Measurements from ENCODE around the gene APLF. TPM values are rescaled to one million over a fixed set of nuclear protein-coding genes. Genes with fewer than 3 reads are reported as not detected.

The APLF gene, protein sequence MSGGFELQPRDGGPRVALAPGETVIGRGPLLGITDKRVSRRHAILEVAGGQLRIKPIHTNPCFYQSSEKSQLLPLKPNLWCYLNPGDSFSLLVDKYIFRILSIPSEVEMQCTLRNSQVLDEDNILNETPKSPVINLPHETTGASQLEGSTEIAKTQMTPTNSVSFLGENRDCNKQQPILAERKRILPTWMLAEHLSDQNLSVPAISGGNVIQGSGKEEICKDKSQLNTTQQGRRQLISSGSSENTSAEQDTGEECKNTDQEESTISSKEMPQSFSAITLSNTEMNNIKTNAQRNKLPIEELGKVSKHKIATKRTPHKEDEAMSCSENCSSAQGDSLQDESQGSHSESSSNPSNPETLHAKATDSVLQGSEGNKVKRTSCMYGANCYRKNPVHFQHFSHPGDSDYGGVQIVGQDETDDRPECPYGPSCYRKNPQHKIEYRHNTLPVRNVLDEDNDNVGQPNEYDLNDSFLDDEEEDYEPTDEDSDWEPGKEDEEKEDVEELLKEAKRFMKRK
- 2.3 and 3.0 TPM in 2 replicates for total RNA-seq

DNA sequence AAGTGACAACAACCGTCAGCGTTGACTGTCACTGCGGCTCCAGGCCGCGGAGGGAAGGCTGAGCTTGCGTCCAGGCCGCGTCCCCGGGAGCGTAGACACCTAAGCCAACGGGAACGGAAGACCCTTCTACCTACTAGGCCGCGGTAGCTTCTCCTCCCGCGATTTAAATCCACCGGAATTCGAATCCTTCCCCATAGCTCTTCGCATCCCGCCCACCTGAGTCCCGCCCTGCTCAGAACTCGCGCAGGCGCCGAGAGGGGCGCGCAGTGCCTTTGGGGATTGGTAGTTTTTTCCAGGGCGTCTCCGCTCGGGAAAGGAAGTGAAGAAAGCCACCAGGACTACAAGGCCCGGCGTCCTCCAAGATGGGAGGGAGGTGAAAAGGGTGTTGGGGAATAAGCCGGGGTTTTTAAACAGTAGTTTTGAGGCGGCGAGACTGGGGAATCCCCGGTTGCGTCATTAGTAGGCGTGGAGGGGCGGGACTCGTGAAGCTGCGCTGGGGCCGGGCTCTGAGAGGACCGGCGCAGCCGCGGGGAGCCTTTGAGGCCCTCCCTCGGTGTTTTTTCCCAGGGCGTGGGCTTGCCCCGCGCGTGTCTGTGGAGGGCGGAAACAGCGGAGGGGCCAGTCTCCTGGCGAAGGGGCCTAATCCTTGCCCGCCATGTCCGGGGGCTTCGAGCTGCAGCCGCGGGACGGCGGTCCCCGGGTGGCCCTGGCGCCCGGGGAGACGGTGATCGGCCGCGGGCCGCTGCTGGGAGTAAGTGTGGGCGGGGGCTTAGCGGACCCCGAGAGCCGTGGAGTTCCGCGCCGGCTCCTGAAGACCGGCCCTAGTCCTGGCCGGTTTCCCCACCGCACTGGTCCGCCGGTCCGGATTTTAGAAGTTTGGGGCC, at the start of gene APLF, which contains the start of gene FBXO48:
Gene APLF, plus strand, starts transcription at position 509 of the 884 bp plus-strand sequence. Its CDS starts 147 bp downstream, at position 656.
Gene FBXO48, minus strand, starts transcription at position 218 of the 884 bp plus-strand sequence. CDS start 2,149 bp downstream, outside the sequence.
- Mint-ChIP-seq H3K36me3 (ENCODE audit: low read depth) (peaks cover 2% of the 10 kb centered on the region), H3K4me1 (ENCODE audit: low read depth) (peaks cover 48% of the 10 kb centered on the region), H3K27ac (peak within 1 kb of the TSS; percentile 91), H3K27me3 (ENCODE audit: insufficient read depth) (no peaks in the 10 kb centered on the region), H3K9me3 (no peaks in the 10 kb centered on the region), H3K4me3 (peak within 1 kb of the TSS; percentile 97)
- intact Hi-C loops (cut with micrococcal nuclease), result loop anchor here (1.0 to 2.0 kb wide), 15 partner anchors 26 to 1825 kb away; partner anchors contain the start of genes AAK1, ARHGAP25, GFPT1 and PNO1
- peak; percentile 97 for DNase-seq (ENCODE audit: low spot score)

DNA sequence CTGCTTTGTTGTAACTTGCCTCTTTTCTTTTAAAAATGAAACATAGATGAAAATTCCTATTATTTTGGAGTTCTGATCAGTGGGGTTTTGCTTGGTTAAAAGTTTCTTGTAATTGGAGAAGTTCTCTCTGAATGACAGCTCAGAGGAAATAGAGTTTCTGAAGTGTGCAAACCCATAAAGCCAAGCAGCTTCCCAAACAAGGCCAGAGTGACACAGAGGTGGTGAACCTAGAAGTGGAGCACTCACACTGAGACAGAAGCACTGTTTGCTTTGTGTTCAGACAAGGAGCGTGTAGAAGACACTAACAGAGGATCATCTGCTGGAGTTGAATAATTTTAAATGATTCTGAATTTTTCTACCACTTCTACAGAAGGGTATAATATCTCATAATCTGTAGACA, 49.5 kb upstream of the APLF start:
- peaks cover 3% of the 10 kb centered on the region for H3K36me3 Mint-ChIP-seq (ENCODE audit: low read depth)
- H3K9me3 Mint-ChIP-seq, result peaks cover 7% of the 10 kb centered on the region
- no peak overlapping the region for H3K4me3 Mint-ChIP-seq
- DNase-seq (ENCODE audit: low spot score), result no peak
- H3K4me1 Mint-ChIP-seq (ENCODE audit: low read depth), result peaks cover 33% of the 10 kb centered on the region
- peak overlapping the region; percentile 11 for H3K27ac Mint-ChIP-seq
- intact Hi-C loops (cut with micrococcal nuclease), result no loop called here
- peaks cover 4% of the 10 kb centered on the region for H3K27me3 Mint-ChIP-seq (ENCODE audit: insufficient read depth)

DNA sequence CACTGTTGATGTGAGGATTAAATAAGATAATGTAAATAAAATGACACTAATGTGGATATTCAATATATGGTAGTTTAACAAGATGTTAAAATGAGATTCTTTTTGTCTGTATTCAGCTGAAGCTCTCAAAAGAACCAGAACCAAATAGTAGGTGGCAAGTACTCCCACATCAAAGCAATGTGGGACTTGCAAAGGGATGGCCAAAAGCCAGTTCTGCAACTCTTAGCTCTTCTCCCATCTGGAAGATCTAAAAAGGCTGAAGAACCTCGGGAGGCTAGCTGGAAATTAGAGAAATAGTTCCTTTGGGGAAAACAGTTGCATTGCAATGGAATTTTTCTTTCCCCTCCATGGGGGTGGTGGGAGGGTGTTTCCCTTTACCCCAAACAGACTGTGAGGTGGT, 49.0 kb upstream of the APLF start:
- intact Hi-C loops (cut with micrococcal nuclease), result no loop called here
- DNase-seq (ENCODE audit: low spot score), result no peak
- H3K27ac Mint-ChIP-seq, result no peak overlapping the region
- H3K4me3 Mint-ChIP-seq, result no peak overlapping the region
- H3K27me3 Mint-ChIP-seq (ENCODE audit: insufficient read depth), result peaks cover 4% of the 10 kb centered on the region
- H3K4me1 Mint-ChIP-seq (ENCODE audit: low read depth), result peaks cover 33% of the 10 kb centered on the region
- peaks cover 3% of the 10 kb centered on the region for H3K36me3 Mint-ChIP-seq (ENCODE audit: low read depth)
- peaks cover 7% of the 10 kb centered on the region for H3K9me3 Mint-ChIP-seq

DNA sequence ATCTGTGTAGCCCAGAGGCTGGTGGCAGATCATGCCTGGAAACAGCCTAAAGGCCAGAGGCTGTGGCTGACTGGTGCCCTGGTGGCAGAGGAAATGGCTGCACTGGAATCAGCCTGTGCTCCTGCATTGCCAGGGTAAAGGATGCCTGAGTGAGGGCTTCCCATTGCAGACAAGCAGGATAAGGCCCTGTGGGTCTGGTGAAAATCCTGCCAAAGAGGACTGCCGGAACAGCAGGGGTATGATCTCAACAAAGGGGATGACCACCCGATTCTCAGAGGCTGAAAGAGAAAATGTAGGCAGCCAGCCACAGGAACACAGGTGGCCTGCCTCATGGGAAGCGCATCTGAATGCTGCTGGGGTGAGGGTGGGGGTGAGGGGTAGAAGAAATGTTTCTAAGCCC, 48.5 kb upstream of the APLF start:
- Mint-ChIP-seq H3K9me3 (peaks cover 7% of the 10 kb centered on the region), H3K36me3 (ENCODE audit: low read depth) (peaks cover 3% of the 10 kb centered on the region), H3K4me1 (ENCODE audit: low read depth) (peaks cover 33% of the 10 kb centered on the region), H3K4me3 (no peak overlapping the region), H3K27ac (no peak overlapping the region), H3K27me3 (ENCODE audit: insufficient read depth) (peaks cover 4% of the 10 kb centered on the region)
- intact Hi-C loops (cut with micrococcal nuclease), result no loop called here
- DNase-seq (ENCODE audit: low spot score), result no peak

DNA sequence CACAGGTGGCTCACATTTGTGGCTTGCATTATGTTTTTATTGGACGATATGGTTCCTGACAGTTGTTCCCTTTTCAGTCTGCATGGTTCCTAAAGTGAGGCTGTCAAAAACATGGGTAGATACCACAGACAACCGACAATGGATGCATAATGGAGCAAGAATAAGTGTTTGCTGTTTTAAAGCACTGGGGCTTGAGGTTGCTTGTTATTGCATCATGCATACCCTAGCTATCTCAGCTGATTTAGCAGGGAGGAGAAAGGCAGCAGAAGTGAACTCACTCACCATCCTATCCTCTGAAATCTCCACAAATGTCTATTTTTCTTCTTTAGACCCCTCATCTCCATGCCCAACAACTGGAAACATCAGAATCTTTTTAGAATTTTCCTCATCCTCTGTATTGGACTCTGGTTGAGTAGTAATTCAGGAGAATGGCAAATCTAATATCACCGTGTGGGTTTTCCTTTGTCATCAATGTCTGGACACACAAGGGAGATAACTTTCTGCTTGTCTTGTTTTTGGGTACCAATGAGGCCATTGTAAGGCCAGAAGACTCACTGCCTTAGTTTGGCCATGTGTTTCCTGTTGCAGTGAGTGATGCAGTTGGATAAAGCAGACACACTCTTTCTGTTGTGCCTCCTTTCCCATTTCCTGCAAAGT, 47.0 kb upstream of the APLF start:
- peaks cover 4% of the 10 kb centered on the region for H3K27me3 Mint-ChIP-seq (ENCODE audit: insufficient read depth)
- intact Hi-C loops (cut with micrococcal nuclease), result no loop called here
- no peak overlapping the region for H3K4me3 Mint-ChIP-seq
- H3K36me3 Mint-ChIP-seq (ENCODE audit: low read depth), result peaks cover 3% of the 10 kb centered on the region
- peaks cover 33% of the 10 kb centered on the region for H3K4me1 Mint-ChIP-seq (ENCODE audit: low read depth)
- no peak for DNase-seq (ENCODE audit: low spot score)
- H3K9me3 Mint-ChIP-seq, result peaks cover 7% of the 10 kb centered on the region
- H3K27ac Mint-ChIP-seq, result no peak overlapping the region

DNA sequence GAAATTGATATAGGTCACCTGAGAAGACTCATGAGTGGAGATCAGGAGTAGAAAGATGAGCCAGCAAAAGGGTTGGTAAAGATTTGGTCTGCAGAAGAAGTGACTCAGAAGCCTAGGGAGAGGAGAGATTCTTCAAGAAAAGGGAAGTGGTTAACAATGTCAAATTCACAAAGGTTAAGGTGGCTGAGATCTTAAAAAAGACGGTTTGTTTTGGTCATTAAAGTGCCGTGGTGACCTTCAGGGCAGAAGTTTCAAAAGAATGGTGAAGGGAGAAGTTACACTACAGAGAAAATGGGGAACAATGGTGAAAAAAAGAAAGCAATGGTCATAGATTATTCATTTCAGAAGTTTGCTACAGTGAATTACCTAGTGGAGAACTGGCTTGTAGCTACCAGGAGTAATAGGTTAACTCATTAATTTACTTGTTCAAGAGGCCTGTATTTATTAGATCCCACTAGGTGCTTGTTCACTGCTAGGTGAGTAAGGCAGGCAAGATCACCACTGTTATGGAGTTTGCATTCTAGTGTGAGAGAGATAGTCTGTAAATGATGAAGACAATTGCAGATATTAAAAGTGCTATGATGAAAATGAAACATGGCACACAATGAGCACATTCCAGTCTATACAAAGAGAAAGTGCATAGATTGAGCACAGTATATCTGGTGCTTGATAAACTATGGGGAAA, 43.3 kb upstream of the APLF start:
- H3K36me3 Mint-ChIP-seq (ENCODE audit: low read depth), result peaks cover 3% of the 10 kb centered on the region
- peaks cover 7% of the 10 kb centered on the region for H3K9me3 Mint-ChIP-seq
- no peak for DNase-seq (ENCODE audit: low spot score)
- no peak overlapping the region for H3K27ac Mint-ChIP-seq
- H3K27me3 Mint-ChIP-seq (ENCODE audit: insufficient read depth), result peaks cover 4% of the 10 kb centered on the region
- intact Hi-C loops (cut with micrococcal nuclease), result loop anchor here (1.0 to 2.0 kb wide), 4 partner anchors 17 to 53 kb away; no protein-coding TSS in a partner anchor
- peaks cover 21% of the 10 kb centered on the region for H3K4me1 Mint-ChIP-seq (ENCODE audit: low read depth)
- no peak overlapping the region for H3K4me3 Mint-ChIP-seq

DNA sequence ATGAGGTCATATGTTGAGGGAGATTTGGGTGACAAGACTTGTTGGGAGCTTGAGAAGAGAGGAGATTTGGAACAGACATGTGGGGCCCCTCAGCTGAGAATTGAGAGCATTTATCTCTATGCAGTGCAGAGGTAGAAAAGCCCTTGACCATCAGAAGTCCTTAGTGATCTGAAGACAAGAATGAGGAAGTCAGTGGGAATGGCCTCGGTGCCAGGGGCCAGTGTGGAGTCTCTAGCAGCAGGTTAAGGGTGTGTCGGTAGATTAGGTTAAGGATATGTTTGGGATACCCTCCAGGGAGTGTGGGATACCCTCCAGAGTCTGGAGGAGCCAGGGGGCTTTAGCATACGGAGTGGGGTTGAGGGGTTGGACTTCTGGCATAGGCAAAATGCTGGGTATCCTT, 41.9 kb upstream of the APLF start:
- Mint-ChIP-seq H3K4me1 (ENCODE audit: low read depth) (peaks cover 18% of the 10 kb centered on the region), H3K27ac (no peak overlapping the region), H3K4me3 (no peak overlapping the region), H3K27me3 (ENCODE audit: insufficient read depth) (peaks cover 4% of the 10 kb centered on the region), H3K36me3 (ENCODE audit: low read depth) (peaks cover 3% of the 10 kb centered on the region), H3K9me3 (peaks cover 7% of the 10 kb centered on the region)
- no peak for DNase-seq (ENCODE audit: low spot score)
- intact Hi-C loops (cut with micrococcal nuclease), result loop anchor here (2.0 kb wide), 2 partner anchors 19 to 55 kb away; no protein-coding TSS in a partner anchor

DNA sequence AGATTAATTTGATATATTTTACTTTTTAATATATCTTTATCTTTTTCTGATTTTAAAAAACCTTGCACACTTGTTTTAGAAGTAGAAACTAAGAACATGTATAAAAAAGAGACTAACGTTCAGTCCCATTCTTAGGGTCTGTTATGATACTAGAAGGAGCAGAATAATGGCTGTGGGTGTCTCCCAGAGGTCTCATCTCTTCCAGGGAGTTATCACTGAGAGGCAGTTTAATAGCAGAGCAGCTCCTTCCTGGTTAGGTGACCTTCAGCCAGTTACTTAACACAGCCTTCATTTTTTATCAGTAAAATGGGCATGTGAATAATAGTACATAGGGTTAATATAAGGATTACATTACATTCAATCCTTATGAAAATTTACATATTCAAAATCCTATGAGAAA, 40.9 kb upstream of the APLF start:
- no peak overlapping the region for H3K4me3 Mint-ChIP-seq
- H3K36me3 Mint-ChIP-seq (ENCODE audit: low read depth), result peaks cover 3% of the 10 kb centered on the region
- peaks cover 4% of the 10 kb centered on the region for H3K27me3 Mint-ChIP-seq (ENCODE audit: insufficient read depth)
- H3K4me1 Mint-ChIP-seq (ENCODE audit: low read depth), result peaks cover 12% of the 10 kb centered on the region
- DNase-seq (ENCODE audit: low spot score), result no peak
- H3K9me3 Mint-ChIP-seq, result peaks cover 6% of the 10 kb centered on the region
- H3K27ac Mint-ChIP-seq, result no peak overlapping the region
- intact Hi-C loops (cut with micrococcal nuclease), result no loop called here

DNA sequence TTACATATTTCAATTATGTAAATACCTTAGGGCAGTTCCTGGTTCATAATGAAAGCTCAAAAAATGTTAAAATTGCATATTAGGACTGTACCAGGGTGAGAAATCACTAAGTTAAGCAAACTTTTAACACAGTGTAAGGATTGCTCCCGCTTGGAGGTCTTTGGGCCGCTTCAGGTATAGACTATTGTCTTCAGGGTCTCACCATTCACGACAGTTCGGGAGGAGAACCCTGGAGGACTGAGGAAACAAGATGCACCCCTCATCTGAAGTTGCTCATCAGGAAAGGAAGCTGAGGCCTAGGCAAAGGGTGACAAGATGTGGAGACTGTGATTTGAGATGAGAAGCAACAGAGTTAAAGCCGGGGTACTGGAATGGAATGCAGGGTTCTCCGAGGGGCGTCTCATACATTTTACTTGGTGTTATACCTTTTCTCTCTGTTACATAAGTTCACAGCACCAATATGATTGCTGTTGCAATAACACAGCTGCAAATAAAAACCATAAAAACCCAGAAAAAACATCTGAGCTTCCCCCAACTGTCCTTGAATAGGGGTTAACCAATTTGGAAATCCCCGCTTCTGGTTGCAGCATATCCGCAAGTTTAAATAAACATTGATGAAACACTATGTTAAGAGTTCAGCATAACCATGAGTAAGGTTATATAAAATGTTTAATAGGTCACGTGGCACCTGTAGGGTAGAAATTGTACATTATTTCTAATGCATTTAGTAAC, 40.4 kb upstream of the APLF start:
- Mint-ChIP-seq H3K4me1 (ENCODE audit: low read depth) (peaks cover 8% of the 10 kb centered on the region), H3K36me3 (ENCODE audit: low read depth) (peaks cover under 1% of the 10 kb centered on the region), H3K27me3 (ENCODE audit: insufficient read depth) (peaks cover 4% of the 10 kb centered on the region), H3K27ac (no peak overlapping the region), H3K9me3 (peaks cover under 1% of the 10 kb centered on the region), H3K4me3 (no peak overlapping the region)
- no peak for DNase-seq (ENCODE audit: low spot score)
- intact Hi-C loops (cut with micrococcal nuclease), result no loop called here

DNA sequence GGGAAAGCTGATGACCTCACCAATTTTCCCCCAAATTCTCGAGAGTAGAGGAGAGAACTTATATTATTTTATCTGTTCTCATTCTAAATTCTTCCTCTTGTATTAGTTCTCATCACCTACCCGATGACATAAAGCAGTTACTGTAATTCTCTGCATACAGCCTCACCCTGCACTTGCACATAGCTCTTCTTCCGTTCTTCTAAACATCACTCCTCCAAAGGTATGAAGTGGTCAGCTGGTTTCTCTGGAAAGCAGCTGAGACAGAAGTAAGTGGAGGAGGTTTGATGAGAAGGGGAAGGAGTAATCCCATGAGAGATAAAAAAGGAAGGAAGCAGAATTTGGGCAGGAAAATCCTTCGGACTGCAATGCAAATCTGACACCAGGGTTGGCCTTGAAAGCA, 39.3 kb upstream of the APLF start:
- intact Hi-C loops (cut with micrococcal nuclease), result no loop called here
- no peak overlapping the region for H3K4me3 Mint-ChIP-seq
- peaks cover 8% of the 10 kb centered on the region for H3K4me1 Mint-ChIP-seq (ENCODE audit: low read depth)
- H3K27ac Mint-ChIP-seq, result no peak overlapping the region
- no peak for DNase-seq (ENCODE audit: low spot score)
- H3K36me3 Mint-ChIP-seq (ENCODE audit: low read depth), result no peaks in the 10 kb centered on the region
- H3K9me3 Mint-ChIP-seq, result no peaks in the 10 kb centered on the region
- H3K27me3 Mint-ChIP-seq (ENCODE audit: insufficient read depth), result peaks cover 4% of the 10 kb centered on the region

DNA sequence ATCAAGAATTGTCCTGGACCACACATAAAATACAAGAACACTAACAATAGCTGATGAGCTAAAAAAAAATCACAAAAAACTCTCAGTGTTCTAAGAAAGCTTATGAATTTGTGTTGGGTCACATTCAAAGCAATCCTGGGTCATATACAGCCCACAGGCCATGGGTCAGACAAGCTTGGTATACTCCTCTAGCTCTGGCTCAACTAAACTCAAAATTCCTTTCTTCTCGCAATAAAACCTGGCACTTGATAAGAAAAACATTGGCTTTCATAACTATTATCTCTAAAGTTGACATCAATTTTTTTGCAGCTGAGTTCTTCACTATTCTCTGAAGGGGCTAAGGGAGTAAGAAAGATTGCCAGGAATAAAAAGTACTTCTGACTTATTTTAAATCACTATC, 38.6 kb upstream of the APLF start:
- no peak for DNase-seq (ENCODE audit: low spot score)
- H3K4me1 Mint-ChIP-seq (ENCODE audit: low read depth), result peaks cover 8% of the 10 kb centered on the region
- H3K9me3 Mint-ChIP-seq, result no peaks in the 10 kb centered on the region
- H3K27ac Mint-ChIP-seq, result no peak overlapping the region
- no peaks in the 10 kb centered on the region for H3K36me3 Mint-ChIP-seq (ENCODE audit: low read depth)
- H3K27me3 Mint-ChIP-seq (ENCODE audit: insufficient read depth), result peaks cover 4% of the 10 kb centered on the region
- intact Hi-C loops (cut with micrococcal nuclease), result no loop called here
- H3K4me3 Mint-ChIP-seq, result no peak overlapping the region

Data from activated T-helper 1 cell treated with anti-CD3 and anti-CD28 coated beads, Interleukin-12 subunit alpha, Interleukin-12 subunit beta, Interleukin-2, Interleukin-4 antibody, amounts not matched to agents 30 ng/mL and 10 ng/mL and 1 ng/mL, durations not matched to agents 14 hours and 24 hours and 36 hours (primary cell).